ENCODE measurements around the gene ADRB1. TPM values are rescaled to one million over a fixed set of nuclear protein-coding genes. Genes with fewer than 3 reads are reported as not detected.

Gene ADRB1
- total RNA-seq, 1 donor from 2014 or later: not detected

GRCh38 chr10:114012650-114013049 lies 31.0 kb upstream of the ADRB1 start:
- H3K27ac Mint-ChIP-seq (ENCODE audit: unreplicated experiment): no peak overlapping the region
- no peak for DNase-seq (ENCODE audit: low spot score)
- no peaks in the 10 kb centered on the region for H3K4me1 Mint-ChIP-seq (ENCODE audit: unreplicated experiment)
- TF ChIP-seq CTCF (IDR thresholded peaks at IDR 0.05; ENCODE audit: unreplicated experiment): no peak
- no peaks in the 10 kb centered on the region for H3K36me3 Mint-ChIP-seq (ENCODE audit: low read depth, unreplicated experiment)
- peaks cover 4% of the 10 kb centered on the region for H3K27me3 Mint-ChIP-seq (ENCODE audit: unreplicated experiment)
- no peak overlapping the region for H3K4me3 Mint-ChIP-seq (ENCODE audit: unreplicated experiment)
- H3K9me3 Mint-ChIP-seq (ENCODE audit: unreplicated experiment): no peaks in the 10 kb centered on the region

- no peak for DNase-seq (ENCODE audit: low spot score)
- Mint-ChIP-seq H3K36me3 (ENCODE audit: low read depth, unreplicated experiment) (no peaks in the 10 kb centered on the region), H3K4me1 (ENCODE audit: unreplicated experiment) (no peaks in the 10 kb centered on the region), H3K9me3 (ENCODE audit: unreplicated experiment) (no peaks in the 10 kb centered on the region), H3K27ac (ENCODE audit: unreplicated experiment) (no peak overlapping the region), H3K27me3 (ENCODE audit: unreplicated experiment) (peaks cover 4% of the 10 kb centered on the region), H3K4me3 (ENCODE audit: unreplicated experiment) (no peak overlapping the region)
- TF ChIP-seq CTCF (IDR thresholded peaks at IDR 0.05; ENCODE audit: unreplicated experiment): no peak
These were observed 28.0 kb upstream of the ADRB1 start for GRCh38 chr10:114015708-114016107.

- peaks cover 4% of the 10 kb centered on the region for H3K4me1 Mint-ChIP-seq (ENCODE audit: unreplicated experiment)
- no peak for DNase-seq (ENCODE audit: low spot score)
- H3K27me3 Mint-ChIP-seq (ENCODE audit: unreplicated experiment): peaks cover 4% of the 10 kb centered on the region
- no peaks in the 10 kb centered on the region for H3K36me3 Mint-ChIP-seq (ENCODE audit: low read depth, unreplicated experiment)
- no peak overlapping the region for H3K27ac Mint-ChIP-seq (ENCODE audit: unreplicated experiment)
- no peak overlapping the region for H3K4me3 Mint-ChIP-seq (ENCODE audit: unreplicated experiment)
- TF ChIP-seq CTCF (IDR thresholded peaks at IDR 0.05; ENCODE audit: unreplicated experiment): no peak
- no peaks in the 10 kb centered on the region for H3K9me3 Mint-ChIP-seq (ENCODE audit: unreplicated experiment)
These were observed 26.4 kb upstream of the ADRB1 start for GRCh38 chr10:114017271-114017670.

- TF ChIP-seq CTCF (IDR thresholded peaks at IDR 0.05; ENCODE audit: unreplicated experiment): no peak
- no peak for DNase-seq (ENCODE audit: low spot score)
- no peak overlapping the region for H3K4me3 Mint-ChIP-seq (ENCODE audit: unreplicated experiment)
- H3K4me1 Mint-ChIP-seq (ENCODE audit: unreplicated experiment): peaks cover 4% of the 10 kb centered on the region
- H3K27ac Mint-ChIP-seq (ENCODE audit: unreplicated experiment): no peak overlapping the region
- H3K36me3 Mint-ChIP-seq (ENCODE audit: low read depth, unreplicated experiment): no peaks in the 10 kb centered on the region
- H3K9me3 Mint-ChIP-seq (ENCODE audit: unreplicated experiment): no peaks in the 10 kb centered on the region
- peaks cover 4% of the 10 kb centered on the region for H3K27me3 Mint-ChIP-seq (ENCODE audit: unreplicated experiment)
These were observed 25.8 kb upstream of the ADRB1 start for GRCh38 chr10:114017873-114018272.

GRCh38 chr10:114019226-114019625 lies 24.4 kb upstream of the ADRB1 start:
- Mint-ChIP-seq H3K27me3 (ENCODE audit: unreplicated experiment) (peaks cover 4% of the 10 kb centered on the region), H3K4me1 (ENCODE audit: unreplicated experiment) (peaks cover 4% of the 10 kb centered on the region)

More at GRCh38 chr10:114019226-114019625, 24.4 kb upstream of the ADRB1 start:
- no peaks in the 10 kb centered on the region for H3K9me3 Mint-ChIP-seq (ENCODE audit: unreplicated experiment)
- no peak overlapping the region for H3K27ac Mint-ChIP-seq (ENCODE audit: unreplicated experiment)
- TF ChIP-seq CTCF (IDR thresholded peaks at IDR 0.05; ENCODE audit: unreplicated experiment): no peak
- DNase-seq (ENCODE audit: low spot score): no peak
- H3K36me3 Mint-ChIP-seq (ENCODE audit: low read depth, unreplicated experiment): no peaks in the 10 kb centered on the region
- H3K4me3 Mint-ChIP-seq (ENCODE audit: unreplicated experiment): no peak overlapping the region
